Measurements from ENCODE around the gene SVIL. TPM values are rescaled to one million over a fixed set of nuclear protein-coding genes. Genes with fewer than 3 reads are reported as not detected.

Gene SVIL
- total RNA-seq, 3 donors from 2014 or later (not counting 1 experiment from before 2014, with no cell fraction given): 24.9 to 57.2 (median 33.5) TPM

DNA sequence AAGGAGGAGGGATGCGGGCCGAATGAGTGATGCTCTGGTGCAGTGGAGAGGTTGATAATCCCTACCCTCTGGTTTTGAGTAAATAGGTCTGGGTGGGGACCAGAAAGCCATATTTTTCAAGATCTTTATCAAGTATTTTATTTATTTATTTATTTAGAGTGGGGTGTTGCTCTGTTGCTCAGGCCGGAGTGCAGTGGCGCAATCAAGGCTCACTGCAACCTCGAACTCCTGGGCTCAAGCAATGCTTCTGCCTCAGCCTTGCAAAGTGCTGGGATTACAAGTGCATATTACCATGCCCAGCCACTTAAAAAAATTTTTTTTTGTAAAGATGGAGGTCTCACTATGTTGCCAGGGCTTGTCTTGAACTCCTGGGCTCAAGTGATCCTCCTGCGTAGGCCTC is 21.6 kb downstream of the SVIL start:
- no peak overlapping the region for H3K27ac Mint-ChIP-seq
- no peaks in the 10 kb centered on the region for H3K9me3 Mint-ChIP-seq
- peaks cover 7% of the 10 kb centered on the region for H3K9me3 ChIP-seq (ENCODE audit: control insufficient read depth, insufficient read depth, low read length)
- intact Hi-C loops (cut with micrococcal nuclease): no loop called here
- H3K36me3 Mint-ChIP-seq: no peaks in the 10 kb centered on the region
- no peak overlapping the region for H3K27ac ChIP-seq (ENCODE audit: low read length)
- H3K4me3 Mint-ChIP-seq: no peak overlapping the region
- H3K4me3 ChIP-seq (ENCODE audit: low read length): no peak overlapping the region
- no peak for DNase-seq
- ATAC-seq: no peak
- no peaks in the 10 kb centered on the region for H3K27me3 ChIP-seq (ENCODE audit: control insufficient read depth, insufficient read depth, low read length)
- TF ChIP-seq CTCF (IDR thresholded peaks at IDR 0.05): no peak
- H3K4me1 ChIP-seq (ENCODE audit: control insufficient read depth, insufficient read depth, low read length): no peaks in the 10 kb centered on the region
- no peaks in the 10 kb centered on the region for H3K36me3 ChIP-seq (ENCODE audit: control insufficient read depth, insufficient read depth, low read length)
- 100% methylated on average over 4 of the region's 6 CpGs for WGBS (ENCODE audit: insufficient coverage)
- H3K27me3 Mint-ChIP-seq (ENCODE audit: low read depth in 2 of 2): no peaks in the 10 kb centered on the region
- peaks cover 12 to 19% of the 10 kb centered on the region in 2 donors for H3K4me1 Mint-ChIP-seq

DNA sequence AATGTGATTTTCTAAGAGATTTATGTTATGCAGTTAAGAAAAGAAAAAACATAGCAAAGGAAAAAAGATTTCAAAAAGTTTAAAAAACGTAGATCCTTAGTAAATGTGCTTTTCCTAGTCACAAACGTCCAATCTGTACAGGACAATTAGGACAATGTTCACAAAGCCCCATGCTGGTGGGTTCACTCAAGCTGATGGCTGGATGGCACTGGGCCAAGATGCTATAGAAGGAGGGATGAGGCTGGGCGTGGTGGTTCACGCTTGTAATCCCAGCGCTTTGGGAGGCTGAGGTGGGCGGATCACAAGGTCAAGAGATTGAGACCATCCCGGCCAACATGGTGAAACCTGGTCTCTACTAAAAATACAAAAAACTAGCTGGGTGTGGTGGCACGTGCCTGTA is 22.1 kb downstream of the SVIL start:
- intact Hi-C loops (cut with micrococcal nuclease): no loop called here
- Mint-ChIP-seq H3K27ac (no peak overlapping the region), H3K4me3 (no peak overlapping the region), H3K27me3 (ENCODE audit: low read depth in 2 of 2) (no peaks in the 10 kb centered on the region), H3K36me3 (no peaks in the 10 kb centered on the region), H3K9me3 (no peaks in the 10 kb centered on the region), H3K4me1 (peaks cover 12 to 21% of the 10 kb centered on the region in 2 donors)
- ATAC-seq (no peak), DNase-seq (no peak)
- Histone ChIP-seq H3K27me3 (ENCODE audit: control insufficient read depth, insufficient read depth, low read length) (no peaks in the 10 kb centered on the region), H3K4me3 (ENCODE audit: low read length) (no peak overlapping the region), H3K36me3 (ENCODE audit: control insufficient read depth, insufficient read depth, low read length) (no peaks in the 10 kb centered on the region), H3K27ac (ENCODE audit: low read length) (no peak overlapping the region), H3K9me3 (ENCODE audit: control insufficient read depth, insufficient read depth, low read length) (peaks cover 7% of the 10 kb centered on the region), H3K4me1 (ENCODE audit: control insufficient read depth, insufficient read depth, low read length) (no peaks in the 10 kb centered on the region)
- WGBS (ENCODE audit: insufficient coverage): 97% methylated on average over 8 of the region's 8 CpGs
- no peak for TF ChIP-seq CTCF (IDR thresholded peaks at IDR 0.05)

- peaks cover 7% of the 10 kb centered on the region for H3K9me3 ChIP-seq (ENCODE audit: control insufficient read depth, insufficient read depth, low read length)
- Mint-ChIP-seq H3K36me3 (no peaks in the 10 kb centered on the region), H3K4me3 (no peak overlapping the region), H3K9me3 (no peaks in the 10 kb centered on the region), H3K27ac (no peak overlapping the region), H3K27me3 (ENCODE audit: low read depth in 2 of 2) (no peaks in the 10 kb centered on the region), H3K4me1 (peaks cover 12 to 24% of the 10 kb centered on the region in 2 donors)
- H3K4me1 ChIP-seq (ENCODE audit: control insufficient read depth, insufficient read depth, low read length): no peaks in the 10 kb centered on the region
- 89% methylated on average over 6 of the region's 6 CpGs for WGBS (ENCODE audit: insufficient coverage)
- no peak overlapping the region for H3K4me3 ChIP-seq (ENCODE audit: low read length)
- no peak for ATAC-seq
- DNase-seq: no peak
- H3K27me3 ChIP-seq (ENCODE audit: control insufficient read depth, insufficient read depth, low read length): no peaks in the 10 kb centered on the region
- no peak overlapping the region for H3K27ac ChIP-seq (ENCODE audit: low read length)
- intact Hi-C loops (cut with micrococcal nuclease): no loop called here
- TF ChIP-seq CTCF (IDR thresholded peaks at IDR 0.05): no peak
- H3K36me3 ChIP-seq (ENCODE audit: control insufficient read depth, insufficient read depth, low read length): no peaks in the 10 kb centered on the region
Observed at GRCh38 chr10:29611781-29612381, 22.9 kb downstream of the SVIL start.

Data from natural killer cell (primary cell).